Measurements from ENCODE around the gene MTIF3. TPM values are rescaled to one million over a fixed set of nuclear protein-coding genes. Genes with fewer than 3 reads are reported as not detected.
A peak's percentile ranks its signal among the peaks of the same experiment; 100 is the strongest.

The MTIF3 gene, protein sequence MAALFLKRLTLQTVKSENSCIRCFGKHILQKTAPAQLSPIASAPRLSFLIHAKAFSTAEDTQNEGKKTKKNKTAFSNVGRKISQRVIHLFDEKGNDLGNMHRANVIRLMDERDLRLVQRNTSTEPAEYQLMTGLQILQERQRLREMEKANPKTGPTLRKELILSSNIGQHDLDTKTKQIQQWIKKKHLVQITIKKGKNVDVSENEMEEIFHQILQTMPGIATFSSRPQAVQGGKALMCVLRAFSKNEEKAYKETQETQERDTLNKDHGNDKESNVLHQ
- 10 to 100 TPM; 58.8 to 88.8 (median 71.7) TPM for polyA plus RNA-seq

- WGBS, 3 donors: 0% methylated on average over 80 to 81 of the region's 81 CpGs
- peak within 1 kb of the TSS; percentile 92 for H3K27ac ChIP-seq (ENCODE audit: low read depth, low read length)
Observed at GRCh38 chr13:27449936-27450828, at the start of gene MTIF3. Gene MTIF3, minus strand, starts transcription at chr13:27450564. Its CDS starts 10,116 bp downstream, at chr13:27440448.

DNA sequence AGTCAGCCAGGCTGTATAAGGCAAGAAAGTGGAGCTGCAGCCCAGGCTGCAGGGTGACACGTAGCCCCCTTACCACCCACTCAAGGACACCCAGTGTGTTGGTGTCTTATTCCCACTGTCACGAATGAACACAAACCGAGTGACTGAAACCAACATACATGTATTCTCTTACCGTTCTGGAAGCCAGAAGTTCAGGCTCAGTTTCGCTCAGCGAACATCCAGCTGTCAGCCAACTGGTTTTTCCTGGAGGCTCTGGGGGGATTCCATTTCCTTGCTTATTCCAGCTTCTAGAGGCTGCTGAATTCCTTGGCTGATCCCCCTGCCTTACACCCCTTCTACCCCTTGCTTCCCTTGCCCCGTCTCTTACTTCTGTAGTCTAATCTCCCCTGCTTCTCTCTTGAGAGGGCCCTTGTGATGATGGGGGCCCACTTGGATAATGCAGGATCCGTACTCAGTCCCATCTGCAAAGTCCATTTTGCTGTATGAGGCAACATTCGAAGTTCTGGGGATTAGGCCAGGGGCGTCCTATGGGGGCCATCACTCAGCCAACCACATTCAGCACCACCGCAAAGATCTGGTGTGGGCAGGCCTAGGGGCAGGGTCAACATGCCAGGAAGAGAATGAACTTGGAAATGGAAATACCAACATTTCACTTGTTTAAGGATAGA is 47.3 kb upstream of the MTIF3 start:
- WGBS, 3 donors: 78 to 89% (median 89%) methylated on average over 11 of the region's 11 CpGs
- no peak overlapping the region for H3K27ac ChIP-seq (ENCODE audit: low read depth, low read length)

GRCh38 chr13:27496536-27497273 is 46.3 kb upstream of the MTIF3 start:
- WGBS, 3 donors: 71 to 82% (median 79%) methylated on average over 10 of the region's 10 CpGs
- H3K27ac ChIP-seq (ENCODE audit: low read depth, low read length): no peak overlapping the region

DNA sequence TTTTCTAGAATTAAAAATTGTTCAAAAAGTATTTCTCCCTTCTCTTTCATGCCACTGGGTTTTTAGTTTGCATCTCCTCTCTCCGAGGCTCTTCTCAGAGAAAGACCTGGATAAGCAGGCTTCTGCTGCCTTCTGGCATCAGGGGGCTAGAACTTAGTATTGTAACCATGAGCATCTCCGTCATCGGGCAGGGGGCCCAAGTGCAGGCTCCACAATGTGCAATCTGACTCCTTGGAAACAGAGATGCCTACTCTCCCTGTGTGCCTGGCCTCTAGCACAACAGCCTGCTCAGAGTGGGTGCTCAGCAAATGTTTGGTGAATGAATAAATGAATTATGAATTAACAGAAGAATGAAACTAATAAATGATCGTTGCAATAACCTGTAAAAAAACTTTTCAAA is 45.6 kb upstream of the MTIF3 start:
- 71 to 76% (median 74%) methylated on average over 4 of the region's 4 CpGs for WGBS, 3 donors
- no peak overlapping the region for H3K27ac ChIP-seq (ENCODE audit: low read depth, low read length)

DNA sequence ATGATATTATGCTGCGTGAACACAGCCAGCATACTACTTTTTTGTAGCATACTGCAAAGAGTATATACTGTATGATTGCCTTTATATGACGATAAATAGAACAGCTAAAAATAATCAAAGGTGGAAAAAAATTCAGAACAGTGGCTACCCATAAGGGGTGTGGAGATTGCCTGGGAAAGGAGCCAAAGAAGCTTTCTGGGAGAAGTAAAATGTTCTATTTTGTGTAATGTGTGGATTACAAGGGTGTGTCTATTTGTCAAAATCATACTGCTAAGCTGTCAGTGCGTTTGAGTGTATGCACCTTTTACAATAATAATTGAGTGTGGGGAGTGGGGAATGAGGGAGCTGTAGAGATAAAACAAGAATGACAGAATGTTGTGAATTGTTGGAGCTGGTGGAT is 45.2 kb upstream of the MTIF3 start:
- no peak overlapping the region for H3K27ac ChIP-seq (ENCODE audit: low read depth, low read length)
- 60 to 69% (median 63%) methylated on average over 3 of the region's 3 CpGs for WGBS, 3 donors

GRCh38 chr13:27493981-27494380 is 43.6 kb upstream of the MTIF3 start:
- H3K27ac ChIP-seq (ENCODE audit: low read depth, low read length): no peak overlapping the region
- 51 to 89% (median 52%) methylated on average over 2 of the region's 2 CpGs for WGBS, 3 donors

DNA sequence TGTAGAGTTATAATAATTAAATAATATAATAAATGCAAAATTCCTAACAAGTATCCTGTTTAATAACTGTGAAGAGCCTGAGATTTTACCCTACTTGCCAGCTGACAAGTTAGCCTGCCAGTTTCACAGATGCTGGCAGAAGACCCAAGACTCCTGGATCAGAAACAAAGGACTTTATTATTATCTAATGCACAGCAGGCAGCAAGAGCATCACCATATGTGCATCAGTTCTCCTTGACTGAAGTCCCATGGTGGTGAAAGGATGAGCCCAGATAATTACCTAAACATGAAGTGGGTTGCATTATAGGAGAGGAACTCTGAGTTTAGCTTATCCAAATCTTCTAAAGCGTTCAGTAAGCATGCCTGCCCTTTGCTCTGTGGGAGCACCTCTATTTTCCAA is 39.1 kb upstream of the MTIF3 start:
- 57 to 80% (median 63%) methylated on average over 1 of the region's 1 CpG for WGBS, 3 donors

DNA sequence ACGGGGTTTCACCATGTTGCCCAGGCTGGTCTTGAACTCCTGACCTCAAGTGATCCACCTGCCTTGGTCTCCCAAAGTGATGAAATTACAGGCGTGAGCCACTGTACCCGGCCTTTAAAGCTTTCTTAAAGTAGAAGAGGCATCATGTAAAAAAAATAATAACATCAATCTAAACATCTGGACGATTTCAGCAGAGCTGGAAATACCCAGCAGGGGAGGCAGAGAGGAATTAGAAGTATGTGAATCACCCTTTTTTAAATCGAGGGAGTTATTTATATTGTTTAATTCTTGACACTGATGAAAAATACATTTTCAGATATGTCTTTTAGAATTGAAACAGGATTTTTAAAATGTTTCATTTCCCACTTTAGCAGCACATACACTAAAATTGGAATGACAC is 37.4 kb upstream of the MTIF3 start:
- 56 to 58% (median 56%) methylated on average over 5 of the region's 5 CpGs for WGBS, 3 donors

More for the DNA sequence above, 39.1 kb upstream of the MTIF3 start:
- no peak overlapping the region for H3K27ac ChIP-seq (ENCODE audit: low read depth, low read length)

DNA sequence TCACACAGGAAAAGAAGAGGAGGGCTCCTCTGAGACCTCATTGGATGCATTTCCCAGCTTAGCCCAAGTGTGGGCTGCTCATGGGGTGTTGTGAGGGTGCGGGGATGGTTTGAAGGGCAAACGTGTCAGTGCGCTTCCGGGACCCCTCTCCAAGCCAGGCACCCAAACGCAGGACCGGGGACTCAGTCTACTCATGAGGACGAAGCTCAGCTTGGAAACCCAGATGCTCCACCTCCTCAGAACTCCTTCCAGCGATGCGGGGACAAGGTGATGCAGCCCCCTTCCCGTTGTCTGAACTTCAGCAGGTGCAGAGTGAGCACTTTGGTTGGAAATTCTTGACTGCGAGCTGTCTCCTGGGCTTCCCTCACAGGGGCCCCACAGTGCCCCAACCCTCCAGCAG is 33.1 kb upstream of the MTIF3 start:
- H3K27ac ChIP-seq (ENCODE audit: low read depth, low read length): no peak overlapping the region
- WGBS, 3 donors: 90 to 94% (median 92%) methylated on average over 11 of the region's 11 CpGs

More for the DNA sequence above, 37.4 kb upstream of the MTIF3 start:
- no peak overlapping the region for H3K27ac ChIP-seq (ENCODE audit: low read depth, low read length)

GRCh38 chr13:27482983-27483382 is 32.6 kb upstream of the MTIF3 start:
- 63 to 88% (median 73%) methylated on average over 7 of the region's 7 CpGs for WGBS, 3 donors
- no peak overlapping the region for H3K27ac ChIP-seq (ENCODE audit: low read depth, low read length)

GRCh38 chr13:27481766-27482165 is 31.4 kb upstream of the MTIF3 start:
- H3K27ac ChIP-seq (ENCODE audit: low read depth, low read length): no peak overlapping the region
- WGBS, 3 donors: 22 to 47% (median 41%) methylated on average over 11 of the region's 11 CpGs

DNA sequence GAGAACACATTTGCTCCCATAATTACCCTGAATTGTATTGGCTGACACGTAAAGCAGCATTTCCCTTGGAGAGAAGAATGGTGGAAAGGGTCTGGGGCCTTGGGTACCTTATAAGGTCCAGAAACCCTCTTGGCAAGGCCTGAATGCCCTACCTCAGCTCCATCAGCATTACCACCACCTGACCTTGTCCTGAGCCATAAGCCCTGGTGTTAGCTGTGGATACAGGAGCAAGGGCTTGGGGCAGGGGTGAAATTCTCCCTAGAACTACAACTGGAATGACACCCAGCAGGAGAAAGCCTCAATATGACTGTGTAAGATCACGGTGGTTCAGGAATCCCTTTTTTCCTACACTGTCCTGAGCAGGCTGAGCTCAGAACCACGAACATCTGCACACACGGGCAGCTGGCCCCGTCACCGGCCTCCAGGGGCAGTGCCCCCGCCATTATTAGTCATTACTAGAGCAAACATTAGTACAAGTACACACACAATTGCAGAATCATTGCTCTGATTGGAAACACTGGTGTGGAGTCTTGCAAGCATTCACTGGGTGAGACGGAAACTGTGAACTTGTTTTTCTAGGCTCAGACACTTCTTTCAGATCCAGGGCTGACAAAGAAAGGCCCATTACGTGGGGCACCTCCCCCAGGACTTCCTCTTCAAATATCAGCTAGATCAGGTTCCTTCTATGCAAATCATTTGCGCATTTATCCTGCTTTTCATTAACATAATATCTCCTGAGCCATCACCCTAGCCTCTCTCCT is 26.8 kb upstream of the MTIF3 start:
- H3K27ac ChIP-seq (ENCODE audit: low read depth, low read length): no peak overlapping the region
- WGBS, 3 donors: 37 to 53% (median 38%) methylated on average over 10 of the region's 10 CpGs

GRCh38 chr13:27474751-27475268 is 24.4 kb upstream of the MTIF3 start:
- 93 to 95% (median 94%) methylated on average over 13 of the region's 13 CpGs for WGBS, 3 donors
- H3K27ac ChIP-seq (ENCODE audit: low read depth, low read length): no peak overlapping the region

DNA sequence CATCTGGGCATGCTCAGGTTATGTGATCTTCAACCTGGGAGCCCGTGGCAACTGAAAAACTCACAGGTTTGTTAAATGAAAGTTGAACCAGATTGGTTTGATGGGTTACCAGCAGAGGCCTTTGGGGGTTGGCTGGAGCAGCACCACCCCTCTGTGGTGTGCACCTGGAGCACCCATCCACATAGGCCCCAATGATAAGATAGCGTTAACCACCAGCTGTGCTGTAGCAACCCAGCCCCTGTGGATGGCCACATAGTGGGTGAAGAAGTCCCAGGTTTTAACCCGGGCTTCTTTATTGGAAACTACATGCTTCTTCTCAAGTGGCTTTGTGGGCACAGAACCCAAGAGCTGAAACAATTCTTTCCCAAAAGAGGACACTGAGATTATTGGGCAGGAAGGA is 22.6 kb upstream of the MTIF3 start:
- WGBS, 3 donors: 76 to 87% (median 83%) methylated on average over 3 of the region's 3 CpGs
- H3K27ac ChIP-seq (ENCODE audit: low read depth, low read length): no peak overlapping the region

DNA sequence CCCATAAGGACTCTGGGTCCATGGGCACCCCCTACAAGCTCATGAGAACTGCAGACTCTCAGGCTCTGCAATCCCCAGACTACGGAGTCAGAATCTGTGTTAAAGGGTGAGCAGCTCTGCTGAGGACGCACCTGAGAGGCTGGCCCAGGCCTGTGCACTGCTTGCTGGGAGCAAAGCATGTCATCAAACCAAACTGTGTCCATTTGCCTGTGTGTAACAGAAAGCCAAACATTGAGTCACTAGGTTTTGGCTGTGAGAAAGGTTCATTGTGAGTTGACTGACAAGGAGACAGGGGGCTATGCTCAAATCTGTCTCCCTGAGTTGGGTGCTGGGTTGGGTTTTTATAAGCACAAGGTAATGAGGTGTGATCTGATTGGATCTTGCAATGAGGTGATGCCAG is 22.1 kb upstream of the MTIF3 start:
- 83 to 88% (median 85%) methylated on average over 2 of the region's 2 CpGs for WGBS, 3 donors
- no peak overlapping the region for H3K27ac ChIP-seq (ENCODE audit: low read depth, low read length)

DNA sequence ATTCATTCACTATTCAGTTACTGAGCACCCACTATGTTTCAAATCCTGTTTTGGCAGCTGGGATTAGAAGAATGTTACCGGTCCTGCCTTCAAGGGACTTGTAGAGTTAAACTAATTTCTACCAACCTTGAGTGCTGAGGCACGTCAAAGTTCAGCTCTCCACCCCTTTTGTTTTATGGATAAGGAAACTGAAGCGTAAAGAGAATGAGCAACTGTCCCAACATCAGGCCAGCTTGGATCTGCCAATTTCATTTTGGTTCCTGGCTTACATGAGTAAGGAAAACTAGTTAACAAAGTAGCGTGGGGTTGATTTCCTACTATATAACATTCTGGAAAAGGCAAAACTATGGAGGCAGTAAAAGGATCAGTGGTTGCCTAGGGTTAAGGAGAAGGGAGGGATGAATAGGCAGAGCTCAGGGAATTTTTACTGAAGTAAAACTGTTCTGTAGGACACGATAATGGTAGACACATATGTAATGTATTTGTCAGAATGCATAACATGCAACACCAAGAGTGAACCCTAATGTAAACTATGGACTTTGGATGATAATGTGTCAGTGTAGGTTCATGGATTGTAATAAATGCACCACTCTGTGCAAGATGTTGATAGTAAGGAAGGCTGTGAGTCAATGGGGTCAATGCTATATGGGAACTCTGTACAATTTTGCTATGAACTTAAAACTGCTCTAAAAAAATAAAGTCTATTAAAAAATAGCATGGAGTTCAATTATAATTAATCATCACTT is 19.9 kb upstream of the MTIF3 start:
- H3K27ac ChIP-seq (ENCODE audit: low read depth, low read length): no peak overlapping the region
- 70 to 84% (median 80%) methylated on average over 5 of the region's 5 CpGs for WGBS, 3 donors

DNA sequence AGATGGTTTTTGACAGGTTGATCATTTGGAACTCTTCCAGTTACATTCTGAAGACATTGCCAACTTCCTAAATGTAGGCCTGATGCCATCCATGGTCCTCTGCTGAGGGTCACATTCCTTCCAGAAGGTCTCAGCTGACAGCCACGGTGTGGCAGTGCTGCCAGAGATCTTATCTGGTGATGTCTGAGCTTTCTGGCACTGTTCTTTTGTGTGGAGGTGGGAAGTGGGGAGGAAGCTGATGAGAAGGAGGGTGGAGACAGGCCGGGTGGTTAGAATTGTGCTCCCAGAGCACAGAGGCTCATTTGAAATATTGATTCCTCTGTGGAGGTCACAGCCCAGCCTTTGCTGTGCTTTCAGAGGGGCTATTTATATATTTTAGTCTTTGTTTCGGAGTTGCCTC is 16.1 kb upstream of the MTIF3 start:
- H3K27ac ChIP-seq (ENCODE audit: low read depth, low read length): no peak overlapping the region
- 16 to 19% (median 19%) methylated on average over 3 of the region's 3 CpGs for WGBS, 3 donors

Measured in adipose tissue (tissue), 3 donors.